SK-N-SH (cell line): Measurements from ENCODE around the gene MIXL1.

ENCODE experiments used
- CTCF ChIP-seq: fragments of 200-600 bp; sonication (generic); IDR thresholded peaks from 2 replicates; pipeline ENCODE4 v1.6.1; 2017; ENCODE audit warnings: antibody characterized with exemption, mild to moderate bottlenecking, moderate library complexity
- NFIC ChIP-seq: IDR thresholded peaks from 2 replicates; pipeline ENCODE4 v1.4.0; 2012; ENCODE audit warnings: borderline replicate concordance
- NRF1 ChIP-seq: IDR thresholded peaks from 2 replicates; pipeline ENCODE4 v1.6.1; 2012; ENCODE audit warnings: low read depth, mild to moderate bottlenecking, low read length
- POLR2AphosphoS5 ChIP-seq: IDR thresholded peaks from 2 replicates; pipeline ENCODE4 v1.6.1; 2012; ENCODE audit warnings: low read depth, low read length
- SIN3A ChIP-seq: IDR thresholded peaks from 2 replicates; pipeline ENCODE4 v1.6.1; 2012; ENCODE audit warnings: low read depth, mild to moderate bottlenecking, low read length, moderate library complexity, borderline replicate concordance
- TCF12 ChIP-seq: IDR thresholded peaks from 2 replicates; pipeline ENCODE4 v1.4.0; 2012
- USF2 ChIP-seq: fragments of 150-350 bp; IDR thresholded peaks from 2 replicates; pipeline ENCODE4 v1.6.1; 2017; ENCODE audit warnings: antibody characterized with exemption, low read length, low read depth, borderline replicate concordance
- YY1 ChIP-seq: IDR thresholded peaks from 2 replicates; pipeline ENCODE4 v1.4.0; 2012; ENCODE audit warnings: low read depth, mild to moderate bottlenecking
- TF ChIP-seq, protein P1 (sequence below): IDR thresholded peaks from 2 replicates; pipeline ENCODE4 v1.4.0; 2012; ENCODE audit warnings: low read depth, borderline replicate concordance
- TF ChIP-seq, protein P2 (sequence below): IDR thresholded peaks from 2 replicates; pipeline ENCODE4; 2012
- TF ChIP-seq, protein P3 (sequence below): fragments of 150-350 bp; IDR thresholded peaks from 2 replicates; pipeline ENCODE4 v1.6.1; 2016; ENCODE audit warnings: mild to moderate bottlenecking, low read depth, low read length

DNA sequence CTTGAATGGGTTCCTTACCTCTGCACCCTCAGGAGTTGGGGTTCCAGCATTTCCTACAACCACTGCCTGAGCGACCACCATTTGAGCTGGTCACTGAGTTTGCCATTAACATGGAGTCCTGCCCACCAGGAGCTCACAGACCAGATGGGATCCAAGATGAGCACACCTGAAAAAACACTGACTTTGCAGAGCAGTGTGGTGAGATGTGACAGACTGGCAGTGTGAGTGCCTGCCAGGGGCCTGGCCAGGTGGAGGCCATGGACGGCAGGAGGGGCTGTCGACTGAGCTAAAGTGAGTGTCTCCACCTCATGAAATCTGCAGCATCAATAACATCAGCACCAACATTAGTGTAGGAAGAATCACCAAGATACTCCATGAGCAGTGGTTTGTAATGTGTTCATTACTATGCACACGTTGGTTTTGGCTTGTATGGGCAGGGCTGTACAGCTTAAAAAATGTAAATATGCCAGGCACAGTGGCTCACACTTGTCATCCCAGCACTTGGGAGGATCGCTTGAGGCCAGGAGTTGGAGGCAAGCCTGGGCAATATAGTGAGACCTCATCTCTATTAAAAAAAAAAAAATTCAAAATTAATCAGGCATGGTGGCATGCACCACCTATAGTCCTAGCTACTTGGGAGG lies 12.2 kb upstream of the MIXL1 start:
- TF ChIP-seq POLR2AphosphoS5 = no peak
- no peak for TF ChIP-seq NRF1
- no peak for TF ChIP-seq CTCF
- TF ChIP-seq, protein P1, sequence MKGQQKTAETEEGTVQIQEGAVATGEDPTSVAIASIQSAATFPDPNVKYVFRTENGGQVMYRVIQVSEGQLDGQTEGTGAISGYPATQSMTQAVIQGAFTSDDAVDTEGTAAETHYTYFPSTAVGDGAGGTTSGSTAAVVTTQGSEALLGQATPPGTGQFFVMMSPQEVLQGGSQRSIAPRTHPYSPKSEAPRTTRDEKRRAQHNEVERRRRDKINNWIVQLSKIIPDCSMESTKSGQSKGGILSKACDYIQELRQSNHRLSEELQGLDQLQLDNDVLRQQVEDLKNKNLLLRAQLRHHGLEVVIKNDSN = no peak
- no peak for TF ChIP-seq SIN3A
- no peak for TF ChIP-seq USF2
- no peak for TF ChIP-seq YY1
- TF ChIP-seq NFIC = no peak
- TF ChIP-seq, protein P2, sequence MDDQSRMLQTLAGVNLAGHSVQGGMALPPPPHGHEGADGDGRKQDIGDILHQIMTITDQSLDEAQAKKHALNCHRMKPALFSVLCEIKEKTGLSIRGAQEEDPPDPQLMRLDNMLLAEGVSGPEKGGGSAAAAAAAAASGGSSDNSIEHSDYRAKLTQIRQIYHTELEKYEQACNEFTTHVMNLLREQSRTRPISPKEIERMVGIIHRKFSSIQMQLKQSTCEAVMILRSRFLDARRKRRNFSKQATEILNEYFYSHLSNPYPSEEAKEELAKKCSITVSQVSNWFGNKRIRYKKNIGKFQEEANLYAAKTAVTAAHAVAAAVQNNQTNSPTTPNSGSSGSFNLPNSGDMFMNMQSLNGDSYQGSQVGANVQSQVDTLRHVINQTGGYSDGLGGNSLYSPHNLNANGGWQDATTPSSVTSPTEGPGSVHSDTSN = no peak
- TF ChIP-seq, protein P3, sequence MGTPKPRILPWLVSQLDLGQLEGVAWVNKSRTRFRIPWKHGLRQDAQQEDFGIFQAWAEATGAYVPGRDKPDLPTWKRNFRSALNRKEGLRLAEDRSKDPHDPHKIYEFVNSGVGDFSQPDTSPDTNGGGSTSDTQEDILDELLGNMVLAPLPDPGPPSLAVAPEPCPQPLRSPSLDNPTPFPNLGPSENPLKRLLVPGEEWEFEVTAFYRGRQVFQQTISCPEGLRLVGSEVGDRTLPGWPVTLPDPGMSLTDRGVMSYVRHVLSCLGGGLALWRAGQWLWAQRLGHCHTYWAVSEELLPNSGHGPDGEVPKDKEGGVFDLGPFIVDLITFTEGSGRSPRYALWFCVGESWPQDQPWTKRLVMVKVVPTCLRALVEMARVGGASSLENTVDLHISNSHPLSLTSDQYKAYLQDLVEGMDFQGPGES = no peak
- no peak for TF ChIP-seq TCF12
